DND-41 (cell line): ENCODE results near the gene ELL2.

ENCODE experiments used
- ATAC-seq: fragments of 200-7000 bp; cut with Tn5 transposase; 3 replicates; pipeline ENCODE4 v1.9.1; 2021; ENCODE audit warnings: low read depth; ENCODE audit not compliant: insufficient read depth
- DNase-seq: peaks from one replicate; pipeline ENCODE4 v3.0.0-alpha.2; 2020
- H2AFZ ChIP-seq: 2 replicates; pipeline ENCODE4 v1.6.0; 2012; ENCODE audit warnings: low read depth, low read length
- H3K27ac ChIP-seq: 2 replicates; pipeline ENCODE4 v1.5.1; 2012; ENCODE audit warnings: low read length, inconsistent platforms
- H3K27me3 ChIP-seq: fragments of 200-600 bp; sonication (generic); 2 replicates; pipeline ENCODE4 v1.6.0; 2012; ENCODE audit warnings: low read length, mild to moderate bottlenecking, inconsistent platforms; ENCODE audit not compliant: insufficient read depth, poor library complexity
- H3K36me3 ChIP-seq: 2 replicates; pipeline ENCODE4 v1.5.1; 2012; ENCODE audit warnings: low read length, inconsistent platforms; ENCODE audit not compliant: insufficient read depth
- H3K4me1 ChIP-seq: 2 replicates; pipeline ENCODE4 v1.5.1; 2012; ENCODE audit warnings: mild to moderate bottlenecking, low read length; ENCODE audit not compliant: insufficient read depth
- H3K4me2 ChIP-seq: 2 replicates; pipeline ENCODE4 v1.6.0; 2012; ENCODE audit warnings: mild to moderate bottlenecking, moderate library complexity, low read length, inconsistent platforms; ENCODE audit not compliant: insufficient read depth
- H3K4me3 ChIP-seq, 2 experiments: fragments of 200-600 bp in 1 of 2; shearing (Covaris generic) in 1 of 2; 2 replicates each; pipeline ENCODE4 v1.5.1; 2012 to 2016; ENCODE audit warnings: inconsistent platforms in 2 of 2, low read length in 2 of 2, mild to moderate bottlenecking in 2 of 2, low read depth in 1 of 2, moderate library complexity in 1 of 2
- H3K79me2 ChIP-seq: 2 replicates; pipeline ENCODE4 v1.6.0; 2012; ENCODE audit warnings: low read length, inconsistent platforms; ENCODE audit not compliant: insufficient read depth
- H3K9ac ChIP-seq: 2 replicates; pipeline ENCODE4 v1.6.0; 2012; ENCODE audit warnings: low read depth, mild to moderate bottlenecking, inconsistent platforms, low read length, moderate library complexity
- H3K9me3 ChIP-seq: 2 replicates; pipeline ENCODE4 v1.5.1; 2012; ENCODE audit warnings: low read length, moderate library complexity, mild to moderate bottlenecking, inconsistent platforms; ENCODE audit not compliant: insufficient read depth, severe bottlenecking
- H4K20me1 ChIP-seq: 2 replicates; pipeline ENCODE4 v1.6.0; 2012; ENCODE audit warnings: low read length; ENCODE audit not compliant: insufficient read depth
- EZH2 ChIP-seq: IDR thresholded peaks from 3 replicates; pipeline ENCODE4 v1.6.1; 2012; ENCODE audit warnings: borderline replicate concordance, low read depth, mild to moderate bottlenecking, moderate library complexity, low read length, inconsistent platforms; ENCODE audit not compliant: severe bottlenecking
- TF ChIP-seq, protein P1 (sequence below): IDR thresholded peaks from 2 replicates; pipeline ENCODE4 v1.5.1; 2012; ENCODE audit warnings: borderline replicate concordance, low read length, moderate library complexity, mild to moderate bottlenecking; ENCODE audit not compliant: poor library complexity, severe bottlenecking; ENCODE audit errors: extremely low read depth

Gene ELL2

DNA sequence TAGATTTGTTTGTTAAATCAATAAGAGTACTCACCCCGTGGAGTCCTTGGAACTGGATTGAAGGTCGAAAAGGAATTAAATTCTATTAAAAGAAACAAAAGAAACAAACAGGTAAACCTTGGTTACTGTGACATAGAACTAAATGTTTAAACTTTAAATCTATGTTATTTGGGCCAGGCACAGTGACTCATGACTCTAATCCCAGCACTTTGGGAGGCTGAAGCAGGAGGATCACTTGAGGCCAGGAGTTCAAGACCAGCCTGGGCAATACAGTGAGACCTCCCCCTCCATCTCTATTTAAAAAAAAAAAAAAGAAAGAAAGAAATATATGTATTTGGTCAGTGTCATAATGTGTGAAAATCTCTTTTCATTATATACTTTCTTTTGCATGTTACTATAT, 18.7 kb downstream of the ELL2 start:
- no peaks in the 10 kb centered on the region for H4K20me1 ChIP-seq
- H3K36me3 ChIP-seq: no peaks in the 10 kb centered on the region
- H3K4me2 ChIP-seq: no peak overlapping the region
- no peak overlapping the region for H2AFZ ChIP-seq
- no peaks in the 10 kb centered on the region for H3K27me3 ChIP-seq
- DNase-seq (no peak), ATAC-seq (no peak)
- H3K4me3 ChIP-seq: no peak overlapping the region
- H3K79me2 ChIP-seq: no peaks in the 10 kb centered on the region
- no peak overlapping the region for H3K27ac ChIP-seq
- peaks cover 18% of the 10 kb centered on the region for H3K4me1 ChIP-seq
- no peak for TF ChIP-seq EZH2
- TF ChIP-seq, protein P1, sequence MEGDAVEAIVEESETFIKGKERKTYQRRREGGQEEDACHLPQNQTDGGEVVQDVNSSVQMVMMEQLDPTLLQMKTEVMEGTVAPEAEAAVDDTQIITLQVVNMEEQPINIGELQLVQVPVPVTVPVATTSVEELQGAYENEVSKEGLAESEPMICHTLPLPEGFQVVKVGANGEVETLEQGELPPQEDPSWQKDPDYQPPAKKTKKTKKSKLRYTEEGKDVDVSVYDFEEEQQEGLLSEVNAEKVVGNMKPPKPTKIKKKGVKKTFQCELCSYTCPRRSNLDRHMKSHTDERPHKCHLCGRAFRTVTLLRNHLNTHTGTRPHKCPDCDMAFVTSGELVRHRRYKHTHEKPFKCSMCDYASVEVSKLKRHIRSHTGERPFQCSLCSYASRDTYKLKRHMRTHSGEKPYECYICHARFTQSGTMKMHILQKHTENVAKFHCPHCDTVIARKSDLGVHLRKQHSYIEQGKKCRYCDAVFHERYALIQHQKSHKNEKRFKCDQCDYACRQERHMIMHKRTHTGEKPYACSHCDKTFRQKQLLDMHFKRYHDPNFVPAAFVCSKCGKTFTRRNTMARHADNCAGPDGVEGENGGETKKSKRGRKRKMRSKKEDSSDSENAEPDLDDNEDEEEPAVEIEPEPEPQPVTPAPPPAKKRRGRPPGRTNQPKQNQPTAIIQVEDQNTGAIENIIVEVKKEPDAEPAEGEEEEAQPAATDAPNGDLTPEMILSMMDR: no peak
- no peaks in the 10 kb centered on the region for H3K9me3 ChIP-seq
- no peak overlapping the region for H3K9ac ChIP-seq

GRCh38 chr5:95942414-95942813, 19.2 kb downstream of the ELL2 start:
- H3K36me3 ChIP-seq: no peaks in the 10 kb centered on the region
- no peaks in the 10 kb centered on the region for H4K20me1 ChIP-seq
- H3K4me3 ChIP-seq: no peak overlapping the region
- H3K9me3 ChIP-seq: no peaks in the 10 kb centered on the region
- ATAC-seq (no peak), DNase-seq (no peak)
- H3K79me2 ChIP-seq: no peaks in the 10 kb centered on the region
- H3K27ac ChIP-seq: no peak overlapping the region
- no peak for TF ChIP-seq EZH2
- TF ChIP-seq, protein P1: no peak
- H3K4me1 ChIP-seq: peaks cover 21% of the 10 kb centered on the region
- H3K27me3 ChIP-seq: no peaks in the 10 kb centered on the region
- H2AFZ ChIP-seq: no peak overlapping the region
- H3K4me2 ChIP-seq: no peak overlapping the region
- no peak overlapping the region for H3K9ac ChIP-seq

DNA sequence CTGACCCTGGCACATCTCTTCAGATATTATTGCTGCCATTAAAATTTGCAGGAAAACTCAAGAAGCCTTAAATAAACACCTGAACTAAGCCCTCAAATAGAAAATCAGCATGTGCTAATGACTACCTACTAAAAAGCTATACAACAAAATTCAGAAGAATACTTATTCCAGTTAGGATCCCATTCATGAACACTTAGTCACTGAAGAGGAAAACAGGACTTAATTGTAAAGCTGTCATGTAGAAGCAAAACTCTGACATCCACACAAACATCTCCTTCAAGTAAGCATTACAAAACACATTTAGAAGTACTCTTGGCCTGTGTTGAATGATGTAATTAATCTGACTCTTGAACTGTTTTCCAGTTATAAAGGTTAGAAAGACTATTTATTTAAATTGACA, 19.9 kb downstream of the ELL2 start:
- no peaks in the 10 kb centered on the region for H3K27me3 ChIP-seq
- H3K36me3 ChIP-seq: no peaks in the 10 kb centered on the region
- H3K4me1 ChIP-seq: peaks cover 21% of the 10 kb centered on the region
- no peaks in the 10 kb centered on the region for H4K20me1 ChIP-seq
- ATAC-seq: no peak
- TF ChIP-seq EZH2: no peak
- TF ChIP-seq, protein P1: no peak
- no peaks in the 10 kb centered on the region for H3K9me3 ChIP-seq
- H3K4me2 ChIP-seq: no peak overlapping the region
- no peak overlapping the region for H3K9ac ChIP-seq
- H3K27ac ChIP-seq: no peak overlapping the region
- no peak overlapping the region for H3K4me3 ChIP-seq
- no peak overlapping the region for H2AFZ ChIP-seq
- no peak for DNase-seq
- no peaks in the 10 kb centered on the region for H3K79me2 ChIP-seq

- Histone ChIP-seq H3K9ac (no peak overlapping the region), H2AFZ (0 out of 2 replicates have a peak overlapping the region, but pooled peaks have one; percentile 15), H3K79me2 (no peaks in the 10 kb centered on the region), H3K4me2 (no peak overlapping the region), H3K36me3 (no peaks in the 10 kb centered on the region), H3K4me3 (no peak overlapping the region), H3K27ac (no peak overlapping the region), H3K27me3 (no peaks in the 10 kb centered on the region), H4K20me1 (no peaks in the 10 kb centered on the region), H3K4me1 (peaks cover 14% of the 10 kb centered on the region), H3K9me3 (no peaks in the 10 kb centered on the region)
- ATAC-seq: peak; percentile 63; the same call in 1 of the 3 replicates
- no peak for TF ChIP-seq EZH2
- TF ChIP-seq, protein P1: no peak
- peak; percentile 37 for DNase-seq
These were observed 20.6 kb downstream of the ELL2 start for GRCh38 chr5:95940758-95941682.
